Measurements from ENCODE around the gene LCN15.

Gene LCN15

GRCh38 chr9:136733611-136734010, 30.7 kb downstream of the LCN15 start:
- WGBS, 2 donors (ENCODE audit: extremely low coverage in 2 of 2, insufficient read length in 2 of 2, insufficient replicate concordance in 1 of 2) = no CpG with 5 or more reads among the region's 12 CpGs
- Histone ChIP-seq H3K27me3 (ENCODE audit: control insufficient read depth in 3 of 3, insufficient read depth in 3 of 3, low read depth in 1 of 3, low read length in 3 of 3) (peaks cover 0 to 24% (median 8%) of the 10 kb centered on the region in 3 experiments), H3K23ac (ENCODE audit: low read depth, low read length, poor library complexity) (no peak overlapping the region), H3K4me3 (ENCODE audit: low read length in 2 of 2) (no peak overlapping the region), H3K36me3 (replicated peaks in 1 of 2; ENCODE audit: control insufficient read depth in 2 of 2, insufficient read depth in 2 of 2, low read length in 2 of 2) (no peaks in the 10 kb centered on the region), H2AFZ (ENCODE audit: low read length) (no peak overlapping the region), H2BK5ac (ENCODE audit: low read length) (no peak overlapping the region), H3K14ac (ENCODE audit: low read length) (no peak overlapping the region), H2BK120ac (ENCODE audit: low read depth, low read length) (no peak overlapping the region), H4K8ac (ENCODE audit: low read depth, low read length) (no peak overlapping the region), H2BK12ac (ENCODE audit: low read length) (no peak overlapping the region), H4K91ac (ENCODE audit: low read depth, low read length, poor library complexity) (no peak overlapping the region), H3K27ac (replicated peaks; ENCODE audit: low read length) (no peak overlapping the region), H2BK15ac (ENCODE audit: low read length) (no peak overlapping the region), H3K9ac (ENCODE audit: low read depth, low read length, poor library complexity) (no peak overlapping the region), H2AK5ac (ENCODE audit: low read depth, low read length) (peak overlapping the region; percentile 63), H3K9me3 (replicated peaks in 1 of 2; ENCODE audit: control insufficient read depth in 2 of 2, insufficient read depth in 1 of 2, low read depth in 1 of 2, low read length in 2 of 2) (no peaks in the 10 kb centered on the region), H3K4ac (ENCODE audit: low read length) (no peak overlapping the region), H3K4me1 (ENCODE audit: control insufficient read depth in 2 of 2, insufficient read depth in 1 of 2, low read depth in 1 of 2, low read length in 2 of 2) (peaks cover 2 to 4% of the 10 kb centered on the region in 2 donors), H3K79me1 (ENCODE audit: low read depth, low read length) (peaks cover 2% of the 10 kb centered on the region), H3K18ac (ENCODE audit: low read length) (peak overlapping the region; percentile 64), H3K4me2 (ENCODE audit: insufficient read depth, low read length, poor library complexity, severe bottlenecking) (no peak overlapping the region)
- DNase-seq (ENCODE audit: low spot score) = no peak

DNA sequence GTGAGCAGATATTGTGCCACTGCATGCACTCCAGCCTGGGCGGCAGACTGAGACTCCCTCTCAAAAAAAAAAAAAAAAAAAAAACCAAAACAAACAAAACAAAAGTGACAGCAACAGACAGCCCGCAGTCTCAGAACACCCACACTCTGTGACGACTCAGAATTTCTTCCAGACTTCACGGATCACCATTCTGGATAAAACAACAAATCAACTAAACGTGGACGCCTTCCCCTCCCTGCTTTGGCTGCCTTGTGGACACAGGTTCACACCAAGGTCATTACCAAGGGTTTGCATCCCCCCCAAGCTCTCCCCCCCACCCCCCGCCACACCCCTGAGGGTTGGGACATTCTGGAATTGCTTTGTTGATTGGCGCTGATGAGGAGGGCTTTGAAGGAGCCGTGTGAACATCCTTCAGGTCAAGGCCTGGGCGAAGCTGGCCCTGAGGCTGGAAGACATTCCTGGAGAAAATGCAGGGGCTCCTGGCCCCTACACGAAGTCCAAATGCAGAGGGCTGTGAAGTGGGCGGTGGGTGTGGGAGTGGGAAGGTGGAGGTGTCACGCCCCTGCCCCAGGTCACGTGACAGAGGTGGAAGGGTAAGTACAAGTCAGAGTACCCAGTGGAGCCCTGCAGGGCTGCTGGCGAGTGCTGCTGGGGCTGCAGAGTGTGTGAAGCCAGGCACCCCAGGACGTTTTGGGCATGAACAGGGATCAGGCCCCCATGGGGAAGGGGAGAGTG, 31.7 kb downstream of the LCN15 start:
- Histone ChIP-seq H3K79me1 (ENCODE audit: low read depth, low read length) (peaks cover 5% of the 10 kb centered on the region), H3K18ac (ENCODE audit: low read length) (no peak overlapping the region), H2AK5ac (ENCODE audit: low read depth, low read length) (no peak overlapping the region), H2AFZ (ENCODE audit: low read length) (no peak overlapping the region), H3K27me3 (ENCODE audit: control insufficient read depth in 3 of 3, insufficient read depth in 3 of 3, low read depth in 1 of 3, low read length in 3 of 3) (peaks cover 0 to 22% (median 13%) of the 10 kb centered on the region in 3 experiments), H3K4me3 (ENCODE audit: low read length in 2 of 2) (no peak overlapping the region), H3K4me1 (ENCODE audit: control insufficient read depth in 2 of 2, insufficient read depth in 1 of 2, low read depth in 1 of 2, low read length in 2 of 2) (peaks cover 2 to 4% of the 10 kb centered on the region in 2 donors), H3K36me3 (replicated peaks in 1 of 2; ENCODE audit: control insufficient read depth in 2 of 2, insufficient read depth in 2 of 2, low read length in 2 of 2) (no peaks in the 10 kb centered on the region), H4K91ac (ENCODE audit: low read depth, low read length, poor library complexity) (no peak overlapping the region), H3K23ac (ENCODE audit: low read depth, low read length, poor library complexity) (no peak overlapping the region), H2BK5ac (ENCODE audit: low read length) (no peak overlapping the region), H2BK12ac (ENCODE audit: low read length) (no peak overlapping the region), H3K9ac (ENCODE audit: low read depth, low read length, poor library complexity) (no peak overlapping the region), H3K27ac (replicated peaks; ENCODE audit: low read length) (no peak overlapping the region), H4K8ac (ENCODE audit: low read depth, low read length) (no peak overlapping the region), H3K9me3 (replicated peaks in 1 of 2; ENCODE audit: control insufficient read depth in 2 of 2, insufficient read depth in 1 of 2, low read depth in 1 of 2, low read length in 2 of 2) (peaks cover 0 to under 1% of the 10 kb centered on the region in 2 donors), H3K4me2 (ENCODE audit: insufficient read depth, low read length, poor library complexity, severe bottlenecking) (no peak overlapping the region), H2BK15ac (ENCODE audit: low read length) (no peak overlapping the region), H3K14ac (ENCODE audit: low read length) (no peak overlapping the region), H3K4ac (ENCODE audit: low read length) (no peak overlapping the region), H2BK120ac (ENCODE audit: low read depth, low read length) (no peak overlapping the region)
- DNase-seq (ENCODE audit: low spot score) = no peak
- no CpG with 5 or more reads among the region's 16 CpGs for WGBS, 2 donors (ENCODE audit: extremely low coverage in 2 of 2, insufficient read length in 2 of 2, insufficient replicate concordance in 1 of 2)

GRCh38 chr9:136729926-136730325, 34.4 kb downstream of the LCN15 start:
- Histone ChIP-seq H2BK5ac (ENCODE audit: low read length) (no peak overlapping the region), H3K9me3 (replicated peaks in 1 of 2; ENCODE audit: control insufficient read depth in 2 of 2, insufficient read depth in 1 of 2, low read depth in 1 of 2, low read length in 2 of 2) (peaks cover 0 to 3% of the 10 kb centered on the region in 2 donors), H3K27me3 (ENCODE audit: control insufficient read depth in 3 of 3, insufficient read depth in 3 of 3, low read depth in 1 of 3, low read length in 3 of 3) (peaks cover 0 to 14% (median 13%) of the 10 kb centered on the region in 3 experiments), H3K18ac (ENCODE audit: low read length) (no peak overlapping the region), H3K9ac (ENCODE audit: low read depth, low read length, poor library complexity) (no peak overlapping the region), H3K27ac (replicated peaks; ENCODE audit: low read length) (no peak overlapping the region), H2AFZ (ENCODE audit: low read length) (no peak overlapping the region), H4K8ac (ENCODE audit: low read depth, low read length) (no peak overlapping the region), H3K36me3 (replicated peaks in 1 of 2; ENCODE audit: control insufficient read depth in 2 of 2, insufficient read depth in 2 of 2, low read length in 2 of 2) (peaks cover 16 to 21% of the 10 kb centered on the region in 2 donors), H3K4ac (ENCODE audit: low read length) (no peak overlapping the region), H3K23ac (ENCODE audit: low read depth, low read length, poor library complexity) (peak overlapping the region; percentile 20), H3K4me1 (ENCODE audit: control insufficient read depth in 2 of 2, insufficient read depth in 1 of 2, low read depth in 1 of 2, low read length in 2 of 2) (peaks cover 13 to 24% of the 10 kb centered on the region in 2 donors), H2BK15ac (ENCODE audit: low read length) (no peak overlapping the region), H3K79me1 (ENCODE audit: low read depth, low read length) (peaks cover 16% of the 10 kb centered on the region), H2BK12ac (ENCODE audit: low read length) (no peak overlapping the region), H2AK5ac (ENCODE audit: low read depth, low read length) (no peak overlapping the region), H3K4me2 (ENCODE audit: insufficient read depth, low read length, poor library complexity, severe bottlenecking) (no peak overlapping the region), H3K4me3 (ENCODE audit: low read length in 2 of 2) (no peak overlapping the region), H2BK120ac (ENCODE audit: low read depth, low read length) (no peak overlapping the region), H3K14ac (ENCODE audit: low read length) (no peak overlapping the region), H4K91ac (ENCODE audit: low read depth, low read length, poor library complexity) (no peak overlapping the region)
- DNase-seq (ENCODE audit: low spot score) = no peak
- no CpG with 5 or more reads among the region's 8 CpGs for WGBS, 2 donors (ENCODE audit: extremely low coverage in 2 of 2, insufficient read length in 2 of 2, insufficient replicate concordance in 1 of 2)

DNA sequence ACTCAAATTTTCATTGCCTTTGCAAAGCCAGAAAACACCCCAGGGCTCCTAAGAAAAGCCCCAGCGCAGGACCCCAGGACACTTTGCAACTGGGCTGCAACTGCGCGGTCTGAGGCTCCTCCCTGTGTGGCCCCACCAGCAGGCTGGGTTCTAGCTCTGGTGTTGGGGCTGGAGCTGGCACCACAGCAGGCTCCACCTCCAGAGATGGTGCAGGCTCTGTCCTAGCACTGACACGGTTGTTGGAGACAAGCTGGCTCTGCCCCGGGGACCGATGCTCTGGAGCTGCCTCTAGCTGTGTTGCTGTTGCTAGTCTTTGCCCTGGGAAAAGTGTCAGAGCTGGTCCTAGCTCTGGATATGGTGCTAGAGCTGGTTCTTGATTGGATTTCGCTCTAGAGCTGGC, 35.2 kb downstream of the LCN15 start:
- no peak for DNase-seq (ENCODE audit: low spot score)
- Histone ChIP-seq H2BK12ac (ENCODE audit: low read length) (no peak overlapping the region), H2BK120ac (ENCODE audit: low read depth, low read length) (no peak overlapping the region), H3K23ac (ENCODE audit: low read depth, low read length, poor library complexity) (peak overlapping the region; percentile 61), H3K27me3 (ENCODE audit: control insufficient read depth in 3 of 3, insufficient read depth in 3 of 3, low read depth in 1 of 3, low read length in 3 of 3) (peaks cover 0 to 14% (median 8%) of the 10 kb centered on the region in 3 experiments), H3K14ac (ENCODE audit: low read length) (no peak overlapping the region), H4K8ac (ENCODE audit: low read depth, low read length) (no peak overlapping the region), H2AFZ (ENCODE audit: low read length) (peak overlapping the region; percentile 98), H2AK5ac (ENCODE audit: low read depth, low read length) (peak overlapping the region; percentile 6), H3K36me3 (replicated peaks in 1 of 2; ENCODE audit: control insufficient read depth in 2 of 2, insufficient read depth in 2 of 2, low read length in 2 of 2) (peaks cover 21 to 28% of the 10 kb centered on the region in 2 donors), H3K18ac (ENCODE audit: low read length) (peak overlapping the region; percentile 98), H3K9ac (ENCODE audit: low read depth, low read length, poor library complexity) (no peak overlapping the region), H3K79me1 (ENCODE audit: low read depth, low read length) (peaks cover 16% of the 10 kb centered on the region), H3K27ac (replicated peaks; ENCODE audit: low read length) (no peak overlapping the region), H2BK5ac (ENCODE audit: low read length) (peak overlapping the region; percentile 9), H3K4me2 (ENCODE audit: insufficient read depth, low read length, poor library complexity, severe bottlenecking) (peak overlapping the region; percentile 99), H3K4me3 (ENCODE audit: low read length in 2 of 2) (peak overlapping the region; percentile 93 to 99), H4K91ac (ENCODE audit: low read depth, low read length, poor library complexity) (no peak overlapping the region), H3K4ac (ENCODE audit: low read length) (no peak overlapping the region), H2BK15ac (ENCODE audit: low read length) (peak overlapping the region; percentile 27), H3K4me1 (ENCODE audit: control insufficient read depth in 2 of 2, insufficient read depth in 1 of 2, low read depth in 1 of 2, low read length in 2 of 2) (peaks cover 13 to 24% of the 10 kb centered on the region in 2 donors), H3K9me3 (replicated peaks in 1 of 2; ENCODE audit: control insufficient read depth in 2 of 2, insufficient read depth in 1 of 2, low read depth in 1 of 2, low read length in 2 of 2) (peaks cover 0 to 3% of the 10 kb centered on the region in 2 donors)
- no CpG with 5 or more reads among the region's 7 CpGs for WGBS, 2 donors (ENCODE audit: extremely low coverage in 2 of 2, insufficient read length in 2 of 2, insufficient replicate concordance in 1 of 2)

All from neuronal stem cell (in vitro differentiated cells).